ENCODE measurements around the gene MTIF3.

MTIF3 gene

GRCh38 chr13:27391471-27391870, 58.9 kb downstream of the MTIF3 start:
- no peak overlapping the region for H3K27ac ChIP-seq (ENCODE audit: low read length)
- H3K9me3 ChIP-seq (ENCODE audit: control insufficient read depth, low read depth, low read length): no peaks in the 10 kb centered on the region
- no peak overlapping the region for H3K4me3 ChIP-seq (ENCODE audit: low read length)
- H3K9ac ChIP-seq (ENCODE audit: low read length): no peak overlapping the region
- peaks cover 3% of the 10 kb centered on the region for H3K4me1 ChIP-seq (ENCODE audit: control insufficient read depth, low read depth, low read length)
- no peaks in the 10 kb centered on the region for H3K36me3 ChIP-seq (ENCODE audit: control insufficient read depth, low read depth, low read length)
- H3K27me3 ChIP-seq (ENCODE audit: control insufficient read depth, insufficient read depth, low read length): no peaks in the 10 kb centered on the region

- peaks cover 3% of the 10 kb centered on the region for H3K4me1 ChIP-seq (ENCODE audit: control insufficient read depth, low read depth, low read length)
Observed at GRCh38 chr13:27389891-27390290, 60.5 kb downstream of the MTIF3 start.

GRCh38 chr13:27388241-27388640, 62.1 kb downstream of the MTIF3 start:
- H3K9ac ChIP-seq (ENCODE audit: low read length): no peak overlapping the region
- H3K4me1 ChIP-seq (ENCODE audit: control insufficient read depth, low read depth, low read length): peaks cover 3% of the 10 kb centered on the region
- H3K36me3 ChIP-seq (ENCODE audit: control insufficient read depth, low read depth, low read length): no peaks in the 10 kb centered on the region
- no peaks in the 10 kb centered on the region for H3K27me3 ChIP-seq (ENCODE audit: control insufficient read depth, insufficient read depth, low read length)
- no peaks in the 10 kb centered on the region for H3K9me3 ChIP-seq (ENCODE audit: control insufficient read depth, low read depth, low read length)
- no peak overlapping the region for H3K4me3 ChIP-seq (ENCODE audit: low read length)
- no peak overlapping the region for H3K27ac ChIP-seq (ENCODE audit: low read length)

More at GRCh38 chr13:27389891-27390290, 60.5 kb downstream of the MTIF3 start:
- no peaks in the 10 kb centered on the region for H3K36me3 ChIP-seq (ENCODE audit: control insufficient read depth, low read depth, low read length)
- no peak overlapping the region for H3K27ac ChIP-seq (ENCODE audit: low read length)
- H3K9ac ChIP-seq (ENCODE audit: low read length): no peak overlapping the region
- H3K4me3 ChIP-seq (ENCODE audit: low read length): no peak overlapping the region
- H3K27me3 ChIP-seq (ENCODE audit: control insufficient read depth, insufficient read depth, low read length): no peaks in the 10 kb centered on the region
- no peaks in the 10 kb centered on the region for H3K9me3 ChIP-seq (ENCODE audit: control insufficient read depth, low read depth, low read length)

Data from iPS-18a (cell line).